ENCODE data around the gene FYB1.

DNA sequence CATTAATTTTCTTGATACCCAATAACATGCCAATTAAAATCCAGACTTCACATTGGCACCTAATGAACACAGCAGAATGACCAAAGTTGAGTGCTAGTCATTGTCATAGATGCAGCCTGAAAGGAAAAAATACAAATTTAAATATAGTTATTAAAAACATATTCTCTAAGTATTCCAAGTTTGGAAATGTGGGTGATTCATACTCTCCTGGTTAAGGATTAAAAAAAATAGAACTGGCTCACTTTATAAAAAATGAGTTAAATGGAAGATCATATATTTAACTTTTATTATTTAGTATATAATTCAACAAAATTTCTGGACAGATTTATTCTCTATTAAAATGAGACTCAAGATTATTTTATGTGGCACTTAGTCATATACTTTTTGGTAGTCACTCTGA, 112.0 kb downstream of the FYB1 start:
- TF ChIP-seq, protein P1, sequence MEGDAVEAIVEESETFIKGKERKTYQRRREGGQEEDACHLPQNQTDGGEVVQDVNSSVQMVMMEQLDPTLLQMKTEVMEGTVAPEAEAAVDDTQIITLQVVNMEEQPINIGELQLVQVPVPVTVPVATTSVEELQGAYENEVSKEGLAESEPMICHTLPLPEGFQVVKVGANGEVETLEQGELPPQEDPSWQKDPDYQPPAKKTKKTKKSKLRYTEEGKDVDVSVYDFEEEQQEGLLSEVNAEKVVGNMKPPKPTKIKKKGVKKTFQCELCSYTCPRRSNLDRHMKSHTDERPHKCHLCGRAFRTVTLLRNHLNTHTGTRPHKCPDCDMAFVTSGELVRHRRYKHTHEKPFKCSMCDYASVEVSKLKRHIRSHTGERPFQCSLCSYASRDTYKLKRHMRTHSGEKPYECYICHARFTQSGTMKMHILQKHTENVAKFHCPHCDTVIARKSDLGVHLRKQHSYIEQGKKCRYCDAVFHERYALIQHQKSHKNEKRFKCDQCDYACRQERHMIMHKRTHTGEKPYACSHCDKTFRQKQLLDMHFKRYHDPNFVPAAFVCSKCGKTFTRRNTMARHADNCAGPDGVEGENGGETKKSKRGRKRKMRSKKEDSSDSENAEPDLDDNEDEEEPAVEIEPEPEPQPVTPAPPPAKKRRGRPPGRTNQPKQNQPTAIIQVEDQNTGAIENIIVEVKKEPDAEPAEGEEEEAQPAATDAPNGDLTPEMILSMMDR (IDR thresholded peaks at IDR 0.05), result no peak
- TF ChIP-seq POLR2A (IDR thresholded peaks at IDR 0.05), result no peak

Measured in lower leg skin (tissue), 3 donors.